NCI-H1105 (cell line): ENCODE measurements around the gene PRR33.

Source experiments
- DNase-seq: peaks from one replicate; lab custom pipeline; 2025; lab: John Stamatoyannopoulos, UW

The PRR33 gene

GRCh38 chr11:1847006-1847735 is 44.5 kb downstream of the PRR33 start:
- no peak for DNase-seq

- no peak for DNase-seq
These were observed 45.2 kb downstream of the PRR33 start for GRCh38 chr11:1846453-1846932.

GRCh38 chr11:1845561-1846452 is 45.9 kb downstream of the PRR33 start:
- no peak for DNase-seq

- no peak for DNase-seq
These were observed 46.6 kb downstream of the PRR33 start for GRCh38 chr11:1845095-1845429.

GRCh38 chr11:1844221-1845094 is 47.2 kb downstream of the PRR33 start:
- no peak for DNase-seq

- no peak for DNase-seq
These were observed 47.9 kb downstream of the PRR33 start for GRCh38 chr11:1843796-1844195.

- no peak for DNase-seq
These were observed 48.6 kb downstream of the PRR33 start for GRCh38 chr11:1843098-1843473.

GRCh38 chr11:1842149-1843097 is 49.3 kb downstream of the PRR33 start:
- DNase-seq = no peak

- no peak for DNase-seq
These were observed 50.1 kb downstream of the PRR33 start for GRCh38 chr11:1841511-1842148.

GRCh38 chr11:1840780-1841480 is 50.8 kb downstream of the PRR33 start:
- DNase-seq = no peak

GRCh38 chr11:1839924-1840779 is 51.5 kb downstream of the PRR33 start:
- no peak for DNase-seq

- no peak for DNase-seq
These were observed 52.3 kb downstream of the PRR33 start for GRCh38 chr11:1839204-1839923.

GRCh38 chr11:1838426-1839144 is 53.1 kb downstream of the PRR33 start, which contains the start of gene TNNI2:
Gene TNNI2 (plus strand): TSS chr11:1838981. CDS start chr11:1839697, 716 bp downstream.
- DNase-seq = no peak
